ENCODE data around the gene SLC39A7. TPM values are rescaled to one million over a fixed set of nuclear protein-coding genes. Genes with fewer than 3 reads are reported as not detected.

SLC39A7 gene
- total and polyA plus RNA-seq, 2 of the 13 experiments (the other 11 are each of a cell fraction or from before 2014, with no cell fraction given): 142 to 229 TPM

GRCh38 chr6:33208091-33208967 is 7.7 kb downstream of the SLC39A7 start, which contains the start of gene RING1 (continued):
- TF ChIP-seq ZNF589 (CRISPR knock-in tag; conservative IDR thresholded peaks at IDR 0.05): peak; percentile 90; the same call in 1 of the 2 replicates
- peak; percentile 77; the same call in 1 of the 2 replicates for TF ChIP-seq NFAT5 (CRISPR knock-in tag; IDR thresholded peaks at IDR 0.05)
- TF ChIP-seq MED1 (CRISPR knock-in tag; IDR thresholded peaks at IDR 0.05): peak; percentile 80; the same call in 1 of the 2 replicates
- TF ChIP-seq ZNF552 (CRISPR knock-in tag; IDR thresholded peaks at IDR 0.05; ENCODE audit: borderline replicate concordance): peak; percentile 77
- TF ChIP-seq, protein P1, sequence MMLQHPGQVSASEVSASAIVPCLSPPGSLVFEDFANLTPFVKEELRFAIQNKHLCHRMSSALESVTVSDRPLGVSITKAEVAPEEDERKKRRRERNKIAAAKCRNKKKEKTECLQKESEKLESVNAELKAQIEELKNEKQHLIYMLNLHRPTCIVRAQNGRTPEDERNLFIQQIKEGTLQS (CRISPR knock-in tag; IDR thresholded peaks at IDR 0.05): peak; percentile 83
- TF ChIP-seq, protein P2, sequence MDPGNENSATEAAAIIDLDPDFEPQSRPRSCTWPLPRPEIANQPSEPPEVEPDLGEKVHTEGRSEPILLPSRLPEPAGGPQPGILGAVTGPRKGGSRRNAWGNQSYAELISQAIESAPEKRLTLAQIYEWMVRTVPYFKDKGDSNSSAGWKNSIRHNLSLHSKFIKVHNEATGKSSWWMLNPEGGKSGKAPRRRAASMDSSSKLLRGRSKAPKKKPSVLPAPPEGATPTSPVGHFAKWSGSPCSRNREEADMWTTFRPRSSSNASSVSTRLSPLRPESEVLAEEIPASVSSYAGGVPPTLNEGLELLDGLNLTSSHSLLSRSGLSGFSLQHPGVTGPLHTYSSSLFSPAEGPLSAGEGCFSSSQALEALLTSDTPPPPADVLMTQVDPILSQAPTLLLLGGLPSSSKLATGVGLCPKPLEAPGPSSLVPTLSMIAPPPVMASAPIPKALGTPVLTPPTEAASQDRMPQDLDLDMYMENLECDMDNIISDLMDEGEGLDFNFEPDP (CRISPR knock-in tag; conservative IDR thresholded peaks at IDR 0.05): no peak
- TF ChIP-seq, protein P3, sequence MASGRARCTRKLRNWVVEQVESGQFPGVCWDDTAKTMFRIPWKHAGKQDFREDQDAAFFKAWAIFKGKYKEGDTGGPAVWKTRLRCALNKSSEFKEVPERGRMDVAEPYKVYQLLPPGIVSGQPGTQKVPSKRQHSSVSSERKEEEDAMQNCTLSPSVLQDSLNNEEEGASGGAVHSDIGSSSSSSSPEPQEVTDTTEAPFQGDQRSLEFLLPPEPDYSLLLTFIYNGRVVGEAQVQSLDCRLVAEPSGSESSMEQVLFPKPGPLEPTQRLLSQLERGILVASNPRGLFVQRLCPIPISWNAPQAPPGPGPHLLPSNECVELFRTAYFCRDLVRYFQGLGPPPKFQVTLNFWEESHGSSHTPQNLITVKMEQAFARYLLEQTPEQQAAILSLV (CRISPR knock-in tag; IDR thresholded peaks at IDR 0.05; ENCODE audit: borderline replicate concordance): peak; percentile 91; the same call in 1 of the 2 replicates
- peak; percentile 88 for TF ChIP-seq ZNF331 (CRISPR knock-in tag; IDR thresholded peaks at IDR 0.05)
- peak; percentile 75 for TF ChIP-seq SKIL (CRISPR knock-in tag; IDR thresholded peaks at IDR 0.05; ENCODE audit: borderline replicate concordance)
- TF ChIP-seq SALL1 (CRISPR knock-in tag; IDR thresholded peaks at IDR 0.05): peak; percentile 83
- no peak for TF ChIP-seq CCAR2 (optimal IDR thresholded peaks at IDR 0.05; ENCODE audit: low read depth, low read length)
- TF ChIP-seq ZNF30 (CRISPR knock-in tag; IDR thresholded peaks at IDR 0.05): no peak
- no peak for TF ChIP-seq ZNF10 (CRISPR knock-in tag; IDR thresholded peaks at IDR 0.05; ENCODE audit: borderline replicate concordance, low read depth)
- no peak for TF ChIP-seq ZNF337 (CRISPR knock-in tag; IDR thresholded peaks at IDR 0.05; ENCODE audit: borderline replicate concordance, low read depth)
- peak; percentile 90 for TF ChIP-seq KMT2A (CRISPR knock-in tag; IDR thresholded peaks at IDR 0.05)
- no peak for TF ChIP-seq RNF2 (conservative IDR thresholded peaks at IDR 0.05; ENCODE audit: low read depth)
- TF ChIP-seq ERF (CRISPR knock-in tag; IDR thresholded peaks at IDR 0.05): peak; percentile 68
